ENCODE results near the gene DLG4.

DNA sequence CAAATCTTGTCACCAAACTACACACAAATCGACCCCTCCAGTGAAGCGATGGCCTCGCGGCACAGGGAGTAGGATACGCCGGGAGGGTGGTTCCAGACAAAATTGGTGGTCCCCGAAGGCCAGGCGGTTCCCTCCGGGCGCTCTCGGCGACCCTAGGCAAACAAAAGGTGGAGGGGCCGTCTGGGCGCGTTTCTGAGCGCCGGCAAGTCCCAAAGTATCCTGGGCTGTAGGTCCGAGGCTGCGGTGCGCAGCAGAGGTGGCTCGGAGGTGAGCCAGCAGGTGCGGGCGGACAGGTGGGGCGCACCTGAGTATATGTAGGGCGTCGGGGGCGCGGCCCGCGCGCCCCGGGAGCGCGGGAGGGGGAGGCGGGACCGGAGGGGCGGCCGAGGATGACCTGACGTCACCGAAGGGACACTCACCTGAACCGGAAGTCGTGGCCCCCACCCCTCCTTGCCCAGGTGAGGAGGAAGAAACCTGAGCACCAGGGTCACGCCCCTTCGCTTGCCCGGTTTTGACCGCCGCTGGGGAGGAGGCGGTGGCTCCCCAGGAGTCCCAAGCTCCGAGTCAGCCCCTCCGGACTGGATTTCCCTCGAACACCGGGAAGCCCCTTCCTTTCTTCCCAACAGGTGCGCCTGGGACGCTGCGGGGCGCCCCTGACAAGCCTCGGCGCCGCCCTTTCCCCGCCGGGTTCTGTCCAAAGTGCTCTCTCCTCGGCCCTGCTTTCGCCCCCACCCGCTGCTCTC is 42.7 kb upstream of the DLG4 start, which contains the start of gene CLDN7:
- TF ChIP-seq, protein P1, sequence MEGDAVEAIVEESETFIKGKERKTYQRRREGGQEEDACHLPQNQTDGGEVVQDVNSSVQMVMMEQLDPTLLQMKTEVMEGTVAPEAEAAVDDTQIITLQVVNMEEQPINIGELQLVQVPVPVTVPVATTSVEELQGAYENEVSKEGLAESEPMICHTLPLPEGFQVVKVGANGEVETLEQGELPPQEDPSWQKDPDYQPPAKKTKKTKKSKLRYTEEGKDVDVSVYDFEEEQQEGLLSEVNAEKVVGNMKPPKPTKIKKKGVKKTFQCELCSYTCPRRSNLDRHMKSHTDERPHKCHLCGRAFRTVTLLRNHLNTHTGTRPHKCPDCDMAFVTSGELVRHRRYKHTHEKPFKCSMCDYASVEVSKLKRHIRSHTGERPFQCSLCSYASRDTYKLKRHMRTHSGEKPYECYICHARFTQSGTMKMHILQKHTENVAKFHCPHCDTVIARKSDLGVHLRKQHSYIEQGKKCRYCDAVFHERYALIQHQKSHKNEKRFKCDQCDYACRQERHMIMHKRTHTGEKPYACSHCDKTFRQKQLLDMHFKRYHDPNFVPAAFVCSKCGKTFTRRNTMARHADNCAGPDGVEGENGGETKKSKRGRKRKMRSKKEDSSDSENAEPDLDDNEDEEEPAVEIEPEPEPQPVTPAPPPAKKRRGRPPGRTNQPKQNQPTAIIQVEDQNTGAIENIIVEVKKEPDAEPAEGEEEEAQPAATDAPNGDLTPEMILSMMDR (IDR thresholded peaks at IDR 0.05): no peak
- TF ChIP-seq EZH2 (IDR thresholded peaks at IDR 0.05; ENCODE audit: borderline replicate concordance, insufficient read depth, low read depth, low read length, poor library complexity, severe bottlenecking): no peak

All from B cell (primary cell).